Choroid plexus epithelial cell (primary cell): ENCODE data around the gene WNT11.

ENCODE experiments used
- DNase-seq: peaks from one replicate; pipeline ENCODE4 v3.0.0-alpha.2; 2010; ENCODE audit warnings: low read depth
- H3K4me3 ChIP-seq: 2 replicates; pipeline ENCODE4 v1.5.1; 2011; ENCODE audit warnings: low read depth, mild to moderate bottlenecking, control low read depth, low read length, moderate library complexity
- CTCF ChIP-seq: conservative IDR thresholded peaks from 2 replicates; pipeline ENCODE4 v1.5.1; 2011; ENCODE audit warnings: low read depth, mild to moderate bottlenecking, control low read depth, inconsistent platforms, low read length, moderate library complexity

WNT11 gene

GRCh38 chr11:76164081-76164480 is 42.2 kb downstream of the WNT11 start:
- DNase-seq = no peak
- H3K4me3 ChIP-seq = no peak overlapping the region
- no peak for TF ChIP-seq CTCF

DNA sequence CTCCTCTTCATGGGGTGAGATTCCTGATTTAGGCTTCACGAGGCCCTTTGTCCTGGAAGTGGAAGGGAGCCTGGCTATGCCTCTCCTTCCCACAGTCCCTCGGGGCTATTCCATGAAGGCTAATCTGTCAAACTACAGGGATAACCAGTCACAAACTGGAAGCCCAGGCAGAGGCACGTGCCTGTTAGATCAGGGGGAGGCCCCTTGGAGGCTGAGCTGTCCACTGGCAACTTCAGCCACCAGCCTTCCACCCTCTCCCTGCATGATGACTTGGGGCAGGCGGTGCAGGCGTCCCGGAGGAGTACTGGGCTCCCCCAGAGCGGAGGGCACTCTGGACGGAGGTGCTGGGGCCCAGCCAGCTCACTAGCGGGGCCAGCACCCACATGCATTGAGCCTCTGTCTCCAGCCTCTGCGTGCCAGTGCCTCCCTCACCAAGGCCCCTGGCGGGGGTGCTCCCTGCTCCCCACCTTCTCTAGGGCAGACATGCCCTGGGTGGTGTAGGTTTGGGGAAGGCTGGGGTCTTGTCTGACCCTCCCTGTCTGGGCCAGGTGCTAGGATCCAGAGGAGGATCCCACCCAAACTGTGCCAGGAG is 42.9 kb downstream of the WNT11 start:
- H3K4me3 ChIP-seq = no peak overlapping the region
- no peak for DNase-seq
- TF ChIP-seq CTCF = no peak

DNA sequence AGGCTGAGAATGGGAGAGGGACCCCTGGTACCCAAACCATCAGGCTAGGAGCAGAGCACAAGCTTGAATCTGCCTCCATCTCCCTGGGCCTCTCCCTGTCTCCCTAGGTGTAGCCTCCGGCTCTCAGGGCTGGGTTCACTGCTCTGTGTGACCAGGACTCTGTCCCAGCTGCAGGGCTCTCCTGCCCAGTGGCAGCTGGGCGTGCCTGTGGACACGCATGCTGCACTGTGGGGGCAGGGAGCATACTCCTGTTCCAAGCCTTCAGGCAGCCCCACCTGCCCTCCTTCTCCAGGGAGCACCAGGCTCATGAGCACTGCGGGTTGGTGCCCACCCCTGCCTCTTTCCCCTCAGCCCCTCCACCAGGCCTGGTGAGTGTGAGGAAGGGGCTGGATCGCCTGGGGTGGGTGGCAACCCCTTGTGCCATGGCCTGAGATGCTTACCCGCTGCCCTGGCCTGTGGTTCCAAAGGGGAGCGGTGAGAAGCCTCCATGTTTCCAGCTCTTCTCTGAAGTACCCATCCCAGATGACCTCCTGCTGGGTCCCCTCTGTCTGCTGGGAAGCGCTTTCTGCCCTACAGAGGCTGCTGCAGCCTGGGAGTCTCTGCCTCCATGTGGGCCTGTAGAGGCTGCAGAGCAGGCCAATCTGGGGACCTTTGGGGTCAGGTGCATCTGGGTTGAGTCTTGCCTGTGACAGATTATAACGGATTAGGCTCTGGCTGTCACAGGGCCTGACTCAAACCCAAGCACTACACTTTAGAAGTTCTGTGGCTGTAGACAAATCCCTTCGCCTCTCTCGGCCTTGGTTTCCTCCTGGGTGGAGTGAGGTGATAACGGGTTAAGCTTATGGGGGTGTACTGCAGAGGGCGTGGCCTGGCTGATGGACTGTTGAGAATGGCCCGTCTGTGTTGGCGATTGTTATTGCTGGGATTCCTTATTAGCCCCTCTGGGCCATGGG is 43.7 kb downstream of the WNT11 start:
- no peak overlapping the region for H3K4me3 ChIP-seq
- no peak for TF ChIP-seq CTCF
- no peak for DNase-seq

GRCh38 chr11:76161261-76161961 is 44.9 kb downstream of the WNT11 start:
- TF ChIP-seq CTCF = no peak
- peak overlapping the region; percentile 22 for H3K4me3 ChIP-seq
- peak; percentile 59 for DNase-seq

GRCh38 chr11:76160856-76161255 is 45.4 kb downstream of the WNT11 start:
- no peak for DNase-seq

More at GRCh38 chr11:76160856-76161255, 45.4 kb downstream of the WNT11 start:
- TF ChIP-seq CTCF = no peak
- no peak overlapping the region for H3K4me3 ChIP-seq
